Measurements from ENCODE around the gene PCMTD2.
"Not testable (repeated sequence)": the region's sequence is repeated elsewhere in the genome, so short reads cannot be mapped to it uniquely, and the experiment has no call there.

PCMTD2 gene

GRCh38 chr20:64315884-64316283, 60.3 kb downstream of the PCMTD2 start:
- not testable (repeated sequence) for ATAC-seq (replicated peaks; ENCODE audit: extremely low read depth, poor library complexity, severe bottlenecking); DNase-seq (ENCODE audit: low spot score in 2 of 2); H3K4me1 Mint-ChIP-seq; H3K4me3 Mint-ChIP-seq; H3K27ac Mint-ChIP-seq (ENCODE audit: low read depth); H3K9me3 Mint-ChIP-seq; H3K36me3 Mint-ChIP-seq (ENCODE audit: insufficient read depth)
- peaks cover 18% of the 10 kb centered on the region for H3K27me3 Mint-ChIP-seq

- not testable (repeated sequence) for ATAC-seq (replicated peaks; ENCODE audit: extremely low read depth, poor library complexity, severe bottlenecking)
Observed at GRCh38 chr20:64316415-64317083, 61.0 kb downstream of the PCMTD2 start.

GRCh38 chr20:64317331-64317730, 61.8 kb downstream of the PCMTD2 start:
- H3K27me3 Mint-ChIP-seq = peaks cover 21% of the 10 kb centered on the region
- not testable (repeated sequence) for DNase-seq (ENCODE audit: low spot score in 2 of 2); H3K36me3 Mint-ChIP-seq (ENCODE audit: insufficient read depth); H3K4me3 Mint-ChIP-seq; ATAC-seq (replicated peaks; ENCODE audit: extremely low read depth, poor library complexity, severe bottlenecking); H3K4me1 Mint-ChIP-seq; H3K9me3 Mint-ChIP-seq; H3K27ac Mint-ChIP-seq (ENCODE audit: low read depth)

More at GRCh38 chr20:64316415-64317083, 61.0 kb downstream of the PCMTD2 start:
- H3K36me3 Mint-ChIP-seq (ENCODE audit: insufficient read depth); DNase-seq (ENCODE audit: low spot score in 2 of 2); H3K27ac Mint-ChIP-seq (ENCODE audit: low read depth); H3K4me3 Mint-ChIP-seq; H3K4me1 Mint-ChIP-seq; H3K9me3 Mint-ChIP-seq: not testable (repeated sequence)
- H3K27me3 Mint-ChIP-seq = peaks cover 18% of the 10 kb centered on the region

- not testable (repeated sequence) for H3K27ac Mint-ChIP-seq (ENCODE audit: low read depth); DNase-seq (ENCODE audit: low spot score in 2 of 2); H3K36me3 Mint-ChIP-seq (ENCODE audit: insufficient read depth); H3K4me3 Mint-ChIP-seq; H3K4me1 Mint-ChIP-seq; H3K9me3 Mint-ChIP-seq; ATAC-seq (replicated peaks; ENCODE audit: extremely low read depth, poor library complexity, severe bottlenecking)
- peaks cover 28% of the 10 kb centered on the region for H3K27me3 Mint-ChIP-seq
Observed at GRCh38 chr20:64318056-64318455, 62.5 kb downstream of the PCMTD2 start.

- not testable (repeated sequence) for H3K4me3 Mint-ChIP-seq; DNase-seq (ENCODE audit: low spot score in 2 of 2); H3K36me3 Mint-ChIP-seq (ENCODE audit: insufficient read depth); H3K9me3 Mint-ChIP-seq; ATAC-seq (replicated peaks; ENCODE audit: extremely low read depth, poor library complexity, severe bottlenecking); H3K27ac Mint-ChIP-seq (ENCODE audit: low read depth); H3K4me1 Mint-ChIP-seq
- H3K27me3 Mint-ChIP-seq = peaks cover 41% of the 10 kb centered on the region
Observed at GRCh38 chr20:64322031-64322789, 66.7 kb downstream of the PCMTD2 start.
